GM21737 (cell line): Measurements from ENCODE around the gene HSD17B2.

Experiments
- ATAC-seq: cut with Tn5 transposase; IDR thresholded peaks from one replicate; pipeline ENCODE4 v1.9.1; 2021; ENCODE audit warnings: mild to moderate bottlenecking, moderate library complexity; ENCODE audit not compliant: unreplicated experiment

HSD17B2 gene

DNA sequence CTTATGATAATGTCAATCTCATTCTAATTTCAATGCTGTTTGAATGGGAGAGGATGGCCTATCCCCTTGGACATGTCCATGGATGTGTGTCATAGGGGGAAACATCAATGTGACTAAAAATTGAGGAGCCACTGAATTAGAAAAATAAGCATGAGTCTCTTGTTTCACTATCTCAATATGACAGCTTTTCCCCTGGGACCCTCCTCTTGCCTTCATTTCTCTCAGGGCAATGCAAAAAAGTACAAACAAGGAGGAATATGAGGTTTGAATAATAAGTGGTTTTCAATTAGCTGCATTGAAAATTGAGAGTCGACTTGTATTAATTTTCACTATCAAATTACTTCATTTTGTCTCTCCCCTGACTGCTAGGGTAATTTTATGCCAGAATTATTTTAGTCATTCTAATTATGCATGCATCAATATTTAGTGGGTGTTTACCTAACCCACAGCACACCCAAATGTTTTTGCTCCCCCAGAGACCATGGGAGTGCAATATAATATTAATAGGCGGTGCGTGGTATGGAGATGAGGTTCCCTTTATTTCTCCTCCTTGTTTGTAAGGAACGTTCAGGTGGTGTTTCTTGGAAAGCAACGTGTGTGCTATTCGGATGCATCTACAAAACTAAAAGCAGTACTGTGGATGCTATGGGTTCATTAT is 17.0 kb upstream of the HSD17B2 start:
- no peak for ATAC-seq

GRCh38 chr16:82019535-82019934 is 15.5 kb upstream of the HSD17B2 start:
- no peak for ATAC-seq

DNA sequence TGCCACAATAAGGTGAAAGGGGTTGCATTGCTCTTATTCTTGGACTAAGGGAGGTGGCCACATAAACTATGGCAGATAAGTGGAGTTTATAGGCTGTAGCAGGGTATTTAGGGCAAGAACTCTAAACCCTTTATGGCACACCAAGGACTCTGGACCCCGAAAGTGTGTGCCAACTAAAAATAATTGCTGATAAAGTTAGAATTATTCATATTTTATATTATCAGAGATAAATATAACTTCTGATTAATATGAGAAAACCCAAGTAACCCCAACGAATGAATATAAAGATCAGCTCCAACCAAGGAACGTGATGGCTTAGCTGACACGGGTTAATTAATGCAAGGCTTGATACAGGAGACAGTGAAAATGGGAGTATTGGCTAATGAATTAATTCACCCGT is 15.0 kb upstream of the HSD17B2 start:
- ATAC-seq: no peak

- no peak for ATAC-seq
Measured at GRCh38 chr16:82023206-82023605, 11.8 kb upstream of the HSD17B2 start.

DNA sequence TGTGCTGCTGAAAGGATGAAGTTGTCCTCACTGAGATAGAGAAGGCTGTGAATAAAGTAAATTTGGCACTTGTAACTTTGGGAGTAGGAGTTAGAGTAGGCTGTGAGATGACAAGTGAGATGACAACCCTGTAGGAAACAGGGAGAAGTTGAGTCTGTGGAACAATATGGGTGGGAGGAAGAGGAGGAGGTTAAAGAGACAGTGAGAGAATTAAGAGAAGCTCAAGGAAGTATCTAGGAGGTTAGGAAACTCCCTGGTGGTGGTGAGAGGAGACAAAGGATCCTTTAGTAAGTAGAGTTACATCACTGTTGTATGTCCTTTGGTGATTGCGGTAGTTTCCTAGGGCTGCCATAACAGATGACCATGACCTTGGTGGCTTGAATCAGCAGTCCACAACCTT is 10.7 kb upstream of the HSD17B2 start:
- no peak for ATAC-seq

DNA sequence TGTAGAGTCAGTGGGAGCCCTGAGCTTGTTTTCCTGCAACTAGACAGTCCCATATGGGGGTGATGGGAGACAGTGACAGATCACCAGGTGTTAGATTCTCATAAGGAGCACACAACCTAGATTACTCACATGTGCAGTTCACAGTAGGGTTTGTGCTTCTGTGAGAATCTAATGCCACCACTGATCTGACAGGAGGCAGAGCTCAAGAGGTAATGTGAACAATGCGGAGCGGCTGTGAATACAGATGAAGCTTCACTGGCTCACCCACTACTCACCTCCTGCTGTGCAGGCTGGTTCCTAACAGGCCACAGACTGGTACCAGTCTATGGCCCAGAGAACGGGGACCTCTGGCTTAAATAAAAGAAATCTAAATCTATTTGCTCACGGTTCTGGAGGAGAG is 10.2 kb upstream of the HSD17B2 start:
- ATAC-seq: no peak

- no peak for ATAC-seq
Measured at GRCh38 chr16:82027629-82028064, 7.4 kb upstream of the HSD17B2 start.

DNA sequence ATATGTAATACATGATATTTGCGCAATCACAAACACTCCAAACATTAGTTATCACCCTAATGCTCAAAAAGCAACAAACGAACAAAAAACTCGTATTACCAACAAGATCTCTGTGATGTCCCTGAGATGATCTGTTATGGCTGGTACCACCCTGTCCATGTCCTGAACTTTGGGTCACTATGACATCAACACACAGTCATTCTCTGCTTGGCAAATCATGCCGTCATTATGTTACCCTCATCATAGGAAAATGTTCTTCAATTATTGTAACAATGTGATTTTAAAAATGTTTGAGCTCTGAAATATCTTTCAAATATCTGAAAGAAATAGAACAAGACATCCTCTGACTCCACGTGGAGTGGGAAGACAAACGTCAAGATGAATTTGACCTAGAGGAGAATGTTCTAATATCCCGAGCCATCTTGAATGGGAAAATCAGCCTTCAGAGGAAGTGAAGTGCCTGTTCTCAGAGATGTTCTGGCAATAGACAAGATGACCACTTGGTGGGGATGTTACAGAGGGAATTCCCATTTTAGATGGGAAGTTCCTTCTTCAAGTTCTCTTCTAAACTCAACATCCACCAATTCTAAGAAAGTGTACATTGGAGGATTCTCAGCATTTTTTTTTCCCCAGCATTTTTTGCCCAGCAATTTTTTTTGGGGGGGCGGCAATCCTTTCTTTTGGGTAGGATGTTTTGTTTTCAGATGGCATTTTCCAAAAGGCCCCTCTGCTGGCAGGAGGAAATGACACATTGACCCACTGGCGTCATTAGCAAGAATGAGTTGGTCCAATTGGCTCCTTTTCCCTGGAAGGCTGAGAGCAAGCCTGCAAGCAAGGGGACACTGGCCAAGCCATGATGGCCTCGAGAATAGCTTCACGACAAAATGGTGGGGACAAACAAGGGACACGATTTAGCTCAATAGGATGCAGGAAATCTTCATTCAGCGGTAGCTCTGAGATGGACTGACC is 3.7 kb upstream of the HSD17B2 start:
- no peak for ATAC-seq

DNA sequence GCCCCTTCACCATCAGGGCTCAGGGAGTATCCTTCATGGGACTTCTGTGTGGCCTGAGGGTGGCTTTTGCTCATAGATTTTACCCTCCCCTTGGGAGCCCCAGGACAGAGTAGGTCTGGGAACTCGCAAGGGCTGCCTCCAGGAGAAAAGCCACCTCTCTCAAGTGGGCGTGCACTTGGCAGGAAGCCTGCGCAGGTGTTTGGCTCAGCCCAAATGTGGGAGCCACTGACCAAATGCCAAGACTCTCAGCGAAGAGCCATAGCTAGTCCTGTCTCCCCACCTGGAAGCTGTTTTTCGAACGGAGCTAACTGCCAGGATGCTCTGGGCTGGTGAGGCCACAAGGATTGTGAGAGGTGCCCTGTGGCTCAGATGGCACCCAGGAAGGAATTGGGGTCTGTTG is 2.0 kb upstream of the HSD17B2 start:
- ATAC-seq: no peak

DNA sequence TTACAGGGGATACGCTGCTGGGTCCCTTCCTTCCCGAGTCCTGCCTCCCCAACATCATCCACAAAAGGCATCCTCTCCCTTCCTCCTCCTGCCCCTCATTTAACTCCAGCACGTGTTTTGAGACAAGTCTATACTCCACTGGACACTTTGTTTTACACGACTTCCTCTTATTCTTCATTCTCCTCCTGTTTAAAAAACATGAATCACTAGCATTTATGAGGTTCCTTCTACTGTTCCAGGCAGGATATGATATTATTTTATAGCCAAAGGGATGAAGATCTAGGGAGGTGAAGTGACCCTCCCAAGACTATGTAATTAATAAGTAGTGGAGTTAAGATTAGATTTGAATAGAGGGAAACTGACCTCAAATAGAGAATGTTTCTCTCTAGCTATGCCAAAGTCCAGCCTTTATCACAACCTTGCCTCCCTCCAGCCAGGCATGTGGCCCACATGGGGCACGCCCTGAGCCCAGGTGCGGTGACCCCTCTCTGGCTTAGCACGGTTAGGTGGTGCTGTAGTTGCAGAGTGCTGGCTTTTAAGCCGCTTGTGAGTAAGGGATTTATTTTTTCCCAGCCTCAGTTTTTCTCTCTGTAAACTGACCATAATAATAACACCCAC is 1.3 kb upstream of the HSD17B2 start:
- no peak for ATAC-seq

GRCh38 chr16:82037251-82037650 is 2.2 kb downstream of the HSD17B2 start:
- ATAC-seq: no peak

DNA sequence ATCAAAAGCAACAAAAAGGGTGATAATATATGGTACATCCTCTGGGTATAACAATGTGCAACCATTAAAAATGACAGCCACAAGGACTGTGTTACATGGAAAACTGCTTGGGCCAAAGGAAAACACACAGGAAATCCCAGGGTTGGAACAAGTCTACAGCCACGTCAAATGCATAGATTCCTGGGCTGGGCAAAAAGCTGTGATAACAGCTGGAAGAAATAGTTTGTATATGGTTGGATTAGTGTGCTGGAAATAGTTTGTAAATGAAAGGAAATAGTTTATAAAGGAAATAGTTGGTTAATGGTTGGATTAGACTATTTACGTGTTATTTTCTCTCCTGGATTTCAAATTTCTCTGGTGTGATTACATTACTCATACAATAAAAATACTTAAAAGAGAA is 2.6 kb downstream of the HSD17B2 start:
- ATAC-seq: no peak

- no peak for ATAC-seq
Measured at GRCh38 chr16:82040296-82040695, 5.2 kb downstream of the HSD17B2 start.

- no peak for ATAC-seq
Measured at GRCh38 chr16:82041542-82041941, 6.5 kb downstream of the HSD17B2 start.

DNA sequence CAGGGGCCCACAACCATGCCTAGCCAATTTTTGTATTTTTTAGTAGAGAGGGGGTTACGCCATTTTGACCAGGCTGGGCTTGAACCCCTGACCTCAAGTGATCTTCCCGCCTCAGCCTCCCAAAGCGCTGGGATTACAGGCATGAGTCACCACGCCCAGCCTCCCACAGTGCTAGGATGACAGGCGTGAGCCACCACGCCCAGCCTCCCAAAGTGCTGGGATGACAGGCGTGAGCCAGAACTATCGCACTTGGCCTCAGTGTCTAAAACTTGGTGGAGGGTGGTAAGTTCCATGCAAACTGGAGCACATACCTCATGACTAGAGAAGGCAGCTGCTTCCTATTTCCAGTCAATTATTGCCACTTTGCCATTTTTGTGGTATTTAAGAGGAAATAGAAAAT is 7.1 kb downstream of the HSD17B2 start:
- no peak for ATAC-seq

- no peak for ATAC-seq
Measured at GRCh38 chr16:82042846-82043245, 7.8 kb downstream of the HSD17B2 start.

GRCh38 chr16:82043680-82044584 is 8.9 kb downstream of the HSD17B2 start:
- ATAC-seq: no peak

DNA sequence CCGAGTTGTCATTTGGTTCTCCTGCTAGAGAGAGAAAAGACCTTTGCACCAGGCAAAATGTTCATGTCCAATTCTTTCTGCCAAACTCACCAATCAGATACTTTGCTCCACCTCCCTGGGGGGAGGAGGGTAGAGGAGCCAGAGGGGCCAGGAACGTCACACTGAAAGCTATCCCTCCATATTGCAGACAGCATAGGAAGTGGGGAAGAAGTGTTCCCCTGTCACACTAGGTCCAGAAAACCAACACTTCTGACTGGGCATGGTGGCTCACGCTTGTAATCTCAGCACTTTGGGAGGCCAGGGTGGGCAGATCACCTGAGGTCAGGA is 9.5 kb downstream of the HSD17B2 start:
- no peak for ATAC-seq

DNA sequence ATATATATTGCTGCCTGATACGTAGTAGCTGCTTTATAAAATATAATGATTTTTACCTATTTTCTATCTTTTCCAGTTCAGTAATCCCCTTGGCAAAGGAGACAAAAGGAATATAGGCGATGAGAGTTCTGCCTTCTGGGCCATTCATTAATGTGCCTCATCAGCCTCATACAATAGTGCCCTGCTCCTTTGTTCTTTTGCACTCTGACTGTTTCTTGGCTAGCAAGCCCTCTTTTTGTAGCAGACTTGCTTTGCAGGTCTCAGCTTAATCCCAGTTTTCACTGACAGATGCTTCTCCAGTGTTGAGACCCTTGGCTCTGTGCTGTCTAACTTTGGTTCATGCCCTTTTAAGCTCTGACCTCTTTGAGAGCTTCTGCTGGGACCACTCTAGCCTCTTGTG is 10.4 kb downstream of the HSD17B2 start:
- no peak for ATAC-seq

DNA sequence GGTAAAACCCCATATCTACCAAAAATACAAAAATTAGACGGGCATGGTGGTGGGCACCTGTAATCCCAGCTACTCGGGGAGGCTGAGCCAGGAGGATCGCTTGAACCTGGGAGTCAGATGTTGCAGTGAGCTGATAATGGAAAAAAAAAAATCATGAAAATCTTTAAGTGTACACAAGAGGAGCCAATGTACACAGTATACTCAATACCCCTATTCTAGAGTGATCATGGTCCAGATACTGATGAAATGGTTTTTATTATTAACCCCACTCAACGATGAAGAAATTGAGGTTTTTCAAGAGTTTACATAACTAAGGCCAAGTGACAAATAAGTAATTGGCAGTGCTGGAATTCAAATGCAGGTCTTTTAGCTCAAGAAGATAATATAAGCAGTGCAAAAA is 11.5 kb downstream of the HSD17B2 start:
- ATAC-seq: no peak

- ATAC-seq: no peak
Measured at GRCh38 chr16:82046941-82047340, 11.9 kb downstream of the HSD17B2 start.
